Heart left ventricle (tissue), 13 donors: Measurements from ENCODE around the gene REG1B.

Source experiments
- POLR2A ChIP-seq, 2 donors: fragments of 450-650 bp; IDR thresholded peaks; one replicate each; pipeline ENCODE4 v1.6.1; 2017; ENCODE audit warnings: antibody characterized with exemption in 2 of 2, mild to moderate bottlenecking in 2 of 2, moderate library complexity in 2 of 2
- TF ChIP-seq, protein P1 (sequence below), 12 donors: fragments of 200-600 bp; sonication (generic) in 4 of 12; IDR thresholded peaks; one replicate each; pipeline versions ENCODE4 v1.5.0 to v1.8.0; 2018 to 2022; ENCODE audit warnings: antibody characterized with exemption in 12 of 12, mild to moderate bottlenecking in 5 of 12
- donor health status: ischemic (EF 13 %, LVEDD 7.1; RV severe dilation, severe dysfunction).
- donor health status: DM: no; HTN: yes; CAD: no.
- donor health status: DM: no; HTN: no; CAD: no.
- donor health status: ischemic (EF 25% LVEDD 6.9; RV normal size, moderate dysfunction).
- donor health status: ischemic (EF 25% LVEDD 5.7; RV mildly dilated, moderate dysfunction).
- donor health status: ischemic (EF 35%, LVEDD 5.7; RV mildly dilated, moderate dysfunction).
- donor health status: nonischemic (EF 11% LVEDD 7.7; RV severe dilation, severe dysfunction).
- donor health status: DM: yes; HTN: yes; CAD: no.
- donor health status: PGD.
- donor health status: ischemic (EF 29% LVEDD 5.4; RV normal size, mild dysfunction).
- donor health status: nonischemic (EF 23%, LVEDD 6.1; RV moderate dilation, normal function).

DNA sequence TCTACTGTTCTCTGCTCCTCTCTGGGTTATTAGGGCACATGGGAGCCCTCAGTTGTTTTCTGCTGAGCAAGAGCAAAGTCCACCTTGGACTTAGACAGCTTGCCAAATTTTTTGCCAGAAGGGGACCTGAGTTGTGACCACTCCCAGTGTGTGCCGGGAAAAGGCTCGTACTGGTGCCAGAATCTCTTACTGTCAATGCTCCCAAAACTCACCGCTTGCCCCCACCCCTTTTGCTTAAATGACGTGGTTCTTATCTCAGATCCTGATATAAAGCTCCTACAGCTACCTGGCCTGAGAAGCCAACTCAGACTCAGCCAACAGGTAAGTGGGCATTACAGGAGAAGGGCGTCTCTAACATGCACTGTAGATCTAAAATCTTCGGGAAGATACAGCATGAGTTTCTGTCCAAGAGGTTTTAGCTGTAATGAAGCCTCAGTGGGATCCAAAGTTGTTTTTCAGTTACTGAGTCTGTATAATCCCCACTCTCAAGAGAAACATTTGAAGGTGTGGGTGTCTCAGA lies 32.5 kb upstream of the REG1B start, which contains the start of gene REG1A:
- TF ChIP-seq, protein P1, sequence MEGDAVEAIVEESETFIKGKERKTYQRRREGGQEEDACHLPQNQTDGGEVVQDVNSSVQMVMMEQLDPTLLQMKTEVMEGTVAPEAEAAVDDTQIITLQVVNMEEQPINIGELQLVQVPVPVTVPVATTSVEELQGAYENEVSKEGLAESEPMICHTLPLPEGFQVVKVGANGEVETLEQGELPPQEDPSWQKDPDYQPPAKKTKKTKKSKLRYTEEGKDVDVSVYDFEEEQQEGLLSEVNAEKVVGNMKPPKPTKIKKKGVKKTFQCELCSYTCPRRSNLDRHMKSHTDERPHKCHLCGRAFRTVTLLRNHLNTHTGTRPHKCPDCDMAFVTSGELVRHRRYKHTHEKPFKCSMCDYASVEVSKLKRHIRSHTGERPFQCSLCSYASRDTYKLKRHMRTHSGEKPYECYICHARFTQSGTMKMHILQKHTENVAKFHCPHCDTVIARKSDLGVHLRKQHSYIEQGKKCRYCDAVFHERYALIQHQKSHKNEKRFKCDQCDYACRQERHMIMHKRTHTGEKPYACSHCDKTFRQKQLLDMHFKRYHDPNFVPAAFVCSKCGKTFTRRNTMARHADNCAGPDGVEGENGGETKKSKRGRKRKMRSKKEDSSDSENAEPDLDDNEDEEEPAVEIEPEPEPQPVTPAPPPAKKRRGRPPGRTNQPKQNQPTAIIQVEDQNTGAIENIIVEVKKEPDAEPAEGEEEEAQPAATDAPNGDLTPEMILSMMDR (IDR thresholded peaks at IDR 0.05) = no peak
- TF ChIP-seq POLR2A (IDR thresholded peaks at IDR 0.05) = no peak
